Measurements from ENCODE around the gene ZNF148.

Gene ZNF148

DNA sequence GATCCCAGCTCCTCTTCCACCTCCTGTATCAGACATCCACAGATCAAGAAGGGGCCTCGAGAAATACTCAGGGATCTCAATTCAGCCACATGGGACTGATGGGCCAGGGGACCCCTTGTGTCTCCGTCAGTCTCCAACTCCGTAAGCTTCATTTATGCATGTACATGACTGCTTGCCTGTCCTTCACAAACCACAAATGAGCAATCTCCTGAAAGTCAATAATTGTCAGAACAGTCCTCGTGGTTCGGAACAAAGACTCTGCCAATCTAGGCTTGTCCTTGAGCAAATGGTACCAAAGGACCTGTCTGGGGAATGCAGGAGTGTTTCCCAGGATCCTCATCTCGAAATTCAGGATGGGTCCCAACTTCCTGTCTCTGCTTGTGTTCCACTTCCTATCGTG lies 183.4 kb downstream of the ZNF148 start:
- TF ChIP-seq, protein P1, sequence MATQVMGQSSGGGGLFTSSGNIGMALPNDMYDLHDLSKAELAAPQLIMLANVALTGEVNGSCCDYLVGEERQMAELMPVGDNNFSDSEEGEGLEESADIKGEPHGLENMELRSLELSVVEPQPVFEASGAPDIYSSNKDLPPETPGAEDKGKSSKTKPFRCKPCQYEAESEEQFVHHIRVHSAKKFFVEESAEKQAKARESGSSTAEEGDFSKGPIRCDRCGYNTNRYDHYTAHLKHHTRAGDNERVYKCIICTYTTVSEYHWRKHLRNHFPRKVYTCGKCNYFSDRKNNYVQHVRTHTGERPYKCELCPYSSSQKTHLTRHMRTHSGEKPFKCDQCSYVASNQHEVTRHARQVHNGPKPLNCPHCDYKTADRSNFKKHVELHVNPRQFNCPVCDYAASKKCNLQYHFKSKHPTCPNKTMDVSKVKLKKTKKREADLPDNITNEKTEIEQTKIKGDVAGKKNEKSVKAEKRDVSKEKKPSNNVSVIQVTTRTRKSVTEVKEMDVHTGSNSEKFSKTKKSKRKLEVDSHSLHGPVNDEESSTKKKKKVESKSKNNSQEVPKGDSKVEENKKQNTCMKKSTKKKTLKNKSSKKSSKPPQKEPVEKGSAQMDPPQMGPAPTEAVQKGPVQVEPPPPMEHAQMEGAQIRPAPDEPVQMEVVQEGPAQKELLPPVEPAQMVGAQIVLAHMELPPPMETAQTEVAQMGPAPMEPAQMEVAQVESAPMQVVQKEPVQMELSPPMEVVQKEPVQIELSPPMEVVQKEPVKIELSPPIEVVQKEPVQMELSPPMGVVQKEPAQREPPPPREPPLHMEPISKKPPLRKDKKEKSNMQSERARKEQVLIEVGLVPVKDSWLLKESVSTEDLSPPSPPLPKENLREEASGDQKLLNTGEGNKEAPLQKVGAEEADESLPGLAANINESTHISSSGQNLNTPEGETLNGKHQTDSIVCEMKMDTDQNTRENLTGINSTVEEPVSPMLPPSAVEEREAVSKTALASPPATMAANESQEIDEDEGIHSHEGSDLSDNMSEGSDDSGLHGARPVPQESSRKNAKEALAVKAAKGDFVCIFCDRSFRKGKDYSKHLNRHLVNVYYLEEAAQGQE (IDR thresholded peaks at IDR 0.05; ENCODE audit: insufficient replicate concordance, low read depth): no peak
- TF ChIP-seq, protein P2, sequence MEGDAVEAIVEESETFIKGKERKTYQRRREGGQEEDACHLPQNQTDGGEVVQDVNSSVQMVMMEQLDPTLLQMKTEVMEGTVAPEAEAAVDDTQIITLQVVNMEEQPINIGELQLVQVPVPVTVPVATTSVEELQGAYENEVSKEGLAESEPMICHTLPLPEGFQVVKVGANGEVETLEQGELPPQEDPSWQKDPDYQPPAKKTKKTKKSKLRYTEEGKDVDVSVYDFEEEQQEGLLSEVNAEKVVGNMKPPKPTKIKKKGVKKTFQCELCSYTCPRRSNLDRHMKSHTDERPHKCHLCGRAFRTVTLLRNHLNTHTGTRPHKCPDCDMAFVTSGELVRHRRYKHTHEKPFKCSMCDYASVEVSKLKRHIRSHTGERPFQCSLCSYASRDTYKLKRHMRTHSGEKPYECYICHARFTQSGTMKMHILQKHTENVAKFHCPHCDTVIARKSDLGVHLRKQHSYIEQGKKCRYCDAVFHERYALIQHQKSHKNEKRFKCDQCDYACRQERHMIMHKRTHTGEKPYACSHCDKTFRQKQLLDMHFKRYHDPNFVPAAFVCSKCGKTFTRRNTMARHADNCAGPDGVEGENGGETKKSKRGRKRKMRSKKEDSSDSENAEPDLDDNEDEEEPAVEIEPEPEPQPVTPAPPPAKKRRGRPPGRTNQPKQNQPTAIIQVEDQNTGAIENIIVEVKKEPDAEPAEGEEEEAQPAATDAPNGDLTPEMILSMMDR (IDR thresholded peaks at IDR 0.05; ENCODE audit: insufficient read depth, low read length): no peak
- TF ChIP-seq POLR2AphosphoS5 (IDR thresholded peaks at IDR 0.05; ENCODE audit: low read depth) (no peak), GABPA (IDR thresholded peaks at IDR 0.05; ENCODE audit: low read depth) (no peak), SPI1 (IDR thresholded peaks at IDR 0.05; ENCODE audit: borderline replicate concordance, low read depth) (no peak)
- Histone ChIP-seq H3K27ac (replicated peaks) (no peak overlapping the region), H3K4me3 (replicated peaks; ENCODE audit: insufficient read depth, low read length) (no peak overlapping the region), H3K27me3 (ENCODE audit: insufficient read depth, poor library complexity, severe bottlenecking) (no peaks in the 10 kb centered on the region)
- DNase-seq (ENCODE audit: low read depth in 1 of 2, low spot score in 1 of 2): no peak

DNA sequence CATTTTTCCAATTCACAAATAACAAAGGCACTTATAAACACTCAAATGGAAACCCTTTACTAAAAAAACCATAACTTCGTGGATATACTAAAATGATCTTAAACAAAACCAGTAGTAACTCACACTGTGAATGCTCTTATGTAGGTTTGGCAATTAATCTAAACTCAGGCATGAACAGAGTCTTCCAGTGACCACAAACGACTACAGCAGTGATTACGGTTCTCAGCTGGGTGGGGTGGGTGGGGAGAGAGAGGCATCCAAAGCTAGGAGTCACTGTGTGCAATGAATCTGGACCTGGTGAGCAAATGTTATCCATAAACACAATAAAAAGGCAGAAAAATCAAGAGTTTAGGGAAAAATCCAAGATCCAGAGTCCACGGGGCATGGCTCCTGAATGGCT lies 183.9 kb downstream of the ZNF148 start:
- no peak for DNase-seq (ENCODE audit: low read depth in 1 of 2, low spot score in 1 of 2)
- H3K27ac ChIP-seq (replicated peaks): no peak overlapping the region
- TF ChIP-seq GABPA (IDR thresholded peaks at IDR 0.05; ENCODE audit: low read depth) (no peak), POLR2AphosphoS5 (IDR thresholded peaks at IDR 0.05; ENCODE audit: low read depth) (no peak), SPI1 (IDR thresholded peaks at IDR 0.05; ENCODE audit: borderline replicate concordance, low read depth) (no peak)
- TF ChIP-seq, protein P1 (IDR thresholded peaks at IDR 0.05; ENCODE audit: insufficient replicate concordance, low read depth): no peak
- TF ChIP-seq, protein P2 (IDR thresholded peaks at IDR 0.05; ENCODE audit: insufficient read depth, low read length): no peak
- H3K4me3 ChIP-seq (replicated peaks; ENCODE audit: insufficient read depth, low read length): no peak overlapping the region
- no peaks in the 10 kb centered on the region for H3K27me3 ChIP-seq (ENCODE audit: insufficient read depth, poor library complexity, severe bottlenecking)

DNA sequence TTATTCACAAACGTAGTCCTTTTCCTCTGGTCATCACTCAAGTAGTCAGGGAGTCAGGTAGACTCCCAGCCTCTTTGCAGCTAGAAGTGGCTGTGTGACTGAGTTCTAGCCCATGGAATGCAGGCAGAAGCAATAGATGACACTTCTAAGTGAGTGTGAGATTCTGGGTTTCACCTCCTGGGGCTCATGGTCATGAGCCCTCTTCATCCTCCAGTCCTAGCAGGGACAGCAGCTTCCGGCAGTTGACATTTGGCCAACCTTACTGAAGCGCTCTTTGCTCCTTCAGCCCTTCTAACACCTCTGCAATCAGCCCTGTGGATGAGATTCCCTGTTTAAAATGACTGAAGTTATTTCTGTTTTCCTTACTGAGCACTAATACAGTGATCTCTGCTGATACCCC lies 184.3 kb downstream of the ZNF148 start:
- H3K4me3 ChIP-seq (replicated peaks; ENCODE audit: insufficient read depth, low read length): no peak overlapping the region
- no peak for TF ChIP-seq POLR2AphosphoS5 (IDR thresholded peaks at IDR 0.05; ENCODE audit: low read depth)
- TF ChIP-seq, protein P2 (IDR thresholded peaks at IDR 0.05; ENCODE audit: insufficient read depth, low read length): no peak
- H3K27ac ChIP-seq (replicated peaks): no peak overlapping the region
- DNase-seq (ENCODE audit: low read depth in 1 of 2, low spot score in 1 of 2): no peak
- H3K27me3 ChIP-seq (ENCODE audit: insufficient read depth, poor library complexity, severe bottlenecking): no peaks in the 10 kb centered on the region

DNA sequence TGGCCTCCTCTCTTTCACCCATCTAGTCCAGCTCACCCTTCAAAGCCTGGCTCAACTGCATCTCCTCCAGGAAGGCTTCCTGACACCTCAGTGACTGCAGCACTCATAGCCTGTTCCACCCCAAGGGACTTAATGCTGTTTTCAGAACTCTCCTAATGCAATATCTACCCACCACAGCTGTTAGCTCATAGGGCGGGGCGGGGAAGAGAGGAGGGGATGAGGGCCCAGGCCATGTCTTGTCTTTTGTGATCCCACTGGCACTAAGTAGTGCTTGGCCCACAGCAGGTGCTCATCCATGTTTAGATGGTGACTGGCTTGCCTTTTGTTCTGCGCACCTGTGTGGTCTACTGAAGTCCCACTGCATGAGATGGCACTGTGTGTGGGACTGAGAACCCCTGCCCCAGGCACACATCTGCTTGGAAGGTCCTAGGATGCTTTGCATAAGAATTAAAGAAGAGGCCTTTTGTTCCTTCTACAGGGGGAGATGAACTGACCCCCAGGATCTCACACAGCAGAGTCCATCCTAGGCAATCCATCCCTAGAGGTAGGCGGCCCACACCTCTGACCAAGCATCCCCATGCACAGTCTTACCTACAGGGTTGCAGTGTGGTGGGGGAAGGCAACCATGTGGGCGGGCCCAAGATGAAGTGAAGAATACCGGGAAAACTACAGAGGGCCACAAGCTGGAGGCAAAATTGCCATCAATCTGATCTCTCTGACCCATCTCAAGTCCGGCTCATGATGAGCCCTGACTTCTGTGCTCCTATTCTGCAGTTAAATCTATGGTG lies 185.6 kb downstream of the ZNF148 start:
- no peak overlapping the region for H3K4me3 ChIP-seq (replicated peaks; ENCODE audit: insufficient read depth, low read length)
- no peaks in the 10 kb centered on the region for H3K27me3 ChIP-seq (ENCODE audit: insufficient read depth, poor library complexity, severe bottlenecking)
- DNase-seq (ENCODE audit: low read depth in 1 of 2, low spot score in 1 of 2): no peak
- TF ChIP-seq, protein P1 (IDR thresholded peaks at IDR 0.05; ENCODE audit: insufficient replicate concordance, low read depth): no peak
- TF ChIP-seq, protein P2 (IDR thresholded peaks at IDR 0.05; ENCODE audit: insufficient read depth, low read length): no peak
- TF ChIP-seq POLR2AphosphoS5 (IDR thresholded peaks at IDR 0.05; ENCODE audit: low read depth) (no peak), GABPA (IDR thresholded peaks at IDR 0.05; ENCODE audit: low read depth) (no peak), SPI1 (IDR thresholded peaks at IDR 0.05; ENCODE audit: borderline replicate concordance, low read depth) (no peak)
- H3K27ac ChIP-seq (replicated peaks): no peak overlapping the region
